22Rv1 (cell line): Measurements from ENCODE around the gene GPR146.

Source experiments
- ZFX ChIP-seq: fragments of 450-650 bp; IDR thresholded peaks from 2 replicates; pipeline ENCODE4 v1.6.1; 2017; ENCODE audit warnings: antibody characterized with exemption, borderline replicate concordance
- TF ChIP-seq, protein P1 (sequence below): fragments of 450-650 bp; IDR thresholded peaks from 2 replicates; pipeline ENCODE4 v1.5.1; 2017; ENCODE audit warnings: mild to moderate bottlenecking

DNA sequence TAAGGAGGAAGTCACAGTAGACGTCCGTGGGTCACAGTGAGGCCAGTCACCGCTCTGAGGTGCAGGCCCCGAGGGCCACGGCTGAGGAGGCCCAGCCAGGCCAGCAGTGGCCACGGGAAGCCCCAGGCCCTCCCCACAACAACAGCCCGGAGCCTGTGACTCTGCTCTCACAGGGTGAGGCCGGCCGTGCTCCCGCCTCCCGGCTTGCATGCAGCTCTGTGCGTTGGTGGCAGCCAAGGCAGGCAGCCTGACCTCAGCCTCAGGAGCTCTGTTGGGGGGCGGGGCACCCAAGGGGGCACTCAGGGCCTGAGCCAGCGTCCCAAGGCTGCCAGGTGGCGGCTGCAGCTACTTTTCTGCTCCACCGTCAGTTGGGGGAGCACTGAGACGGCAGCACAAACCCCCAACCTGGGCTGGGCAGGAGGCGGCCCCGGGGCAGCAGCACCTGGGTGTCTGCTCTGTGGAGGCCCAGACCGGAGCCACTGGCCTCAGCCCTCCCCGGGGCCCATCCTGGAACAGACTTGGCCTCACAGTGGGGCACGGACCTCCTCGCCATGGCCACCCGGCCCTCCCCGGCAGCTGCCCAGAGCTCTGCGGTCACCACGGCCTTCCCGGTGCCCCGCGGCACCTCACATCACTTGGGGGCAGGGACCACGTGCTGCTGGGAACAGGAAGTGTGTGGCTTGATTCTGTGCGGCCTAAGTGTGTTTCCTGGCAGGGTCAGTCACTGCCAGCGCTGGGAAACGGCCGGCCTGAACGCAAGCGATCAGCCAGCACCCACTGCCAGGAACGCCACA is 48.1 kb upstream of the GPR146 start:
- TF ChIP-seq, protein P1, sequence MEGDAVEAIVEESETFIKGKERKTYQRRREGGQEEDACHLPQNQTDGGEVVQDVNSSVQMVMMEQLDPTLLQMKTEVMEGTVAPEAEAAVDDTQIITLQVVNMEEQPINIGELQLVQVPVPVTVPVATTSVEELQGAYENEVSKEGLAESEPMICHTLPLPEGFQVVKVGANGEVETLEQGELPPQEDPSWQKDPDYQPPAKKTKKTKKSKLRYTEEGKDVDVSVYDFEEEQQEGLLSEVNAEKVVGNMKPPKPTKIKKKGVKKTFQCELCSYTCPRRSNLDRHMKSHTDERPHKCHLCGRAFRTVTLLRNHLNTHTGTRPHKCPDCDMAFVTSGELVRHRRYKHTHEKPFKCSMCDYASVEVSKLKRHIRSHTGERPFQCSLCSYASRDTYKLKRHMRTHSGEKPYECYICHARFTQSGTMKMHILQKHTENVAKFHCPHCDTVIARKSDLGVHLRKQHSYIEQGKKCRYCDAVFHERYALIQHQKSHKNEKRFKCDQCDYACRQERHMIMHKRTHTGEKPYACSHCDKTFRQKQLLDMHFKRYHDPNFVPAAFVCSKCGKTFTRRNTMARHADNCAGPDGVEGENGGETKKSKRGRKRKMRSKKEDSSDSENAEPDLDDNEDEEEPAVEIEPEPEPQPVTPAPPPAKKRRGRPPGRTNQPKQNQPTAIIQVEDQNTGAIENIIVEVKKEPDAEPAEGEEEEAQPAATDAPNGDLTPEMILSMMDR: no peak
- no peak for TF ChIP-seq ZFX
